Uterine smooth muscle cell (primary cell): ENCODE measurements around the gene SP7. TPM values are rescaled to one million over a fixed set of nuclear protein-coding genes. Genes with fewer than 3 reads are reported as not detected.

ENCODE experiments used
- total RNA-seq: library from RNA; depleted of rRNA; stranded (reverse); fragments of >200 nt; gene quantifications from 2 replicates; pipeline ENCODE4 v1.2.3, GENCODE V29; 2014

SP7 gene
- total RNA-seq, result 0.25 TPM in 1 of 2 replicates, not detected in the other

GRCh38 chr12:53336181-53336681, at the start of gene SP7:
Gene SP7, minus strand, starts transcription at chr12:53336354. Its CDS starts 708 bp downstream, at chr12:53335646.

DNA sequence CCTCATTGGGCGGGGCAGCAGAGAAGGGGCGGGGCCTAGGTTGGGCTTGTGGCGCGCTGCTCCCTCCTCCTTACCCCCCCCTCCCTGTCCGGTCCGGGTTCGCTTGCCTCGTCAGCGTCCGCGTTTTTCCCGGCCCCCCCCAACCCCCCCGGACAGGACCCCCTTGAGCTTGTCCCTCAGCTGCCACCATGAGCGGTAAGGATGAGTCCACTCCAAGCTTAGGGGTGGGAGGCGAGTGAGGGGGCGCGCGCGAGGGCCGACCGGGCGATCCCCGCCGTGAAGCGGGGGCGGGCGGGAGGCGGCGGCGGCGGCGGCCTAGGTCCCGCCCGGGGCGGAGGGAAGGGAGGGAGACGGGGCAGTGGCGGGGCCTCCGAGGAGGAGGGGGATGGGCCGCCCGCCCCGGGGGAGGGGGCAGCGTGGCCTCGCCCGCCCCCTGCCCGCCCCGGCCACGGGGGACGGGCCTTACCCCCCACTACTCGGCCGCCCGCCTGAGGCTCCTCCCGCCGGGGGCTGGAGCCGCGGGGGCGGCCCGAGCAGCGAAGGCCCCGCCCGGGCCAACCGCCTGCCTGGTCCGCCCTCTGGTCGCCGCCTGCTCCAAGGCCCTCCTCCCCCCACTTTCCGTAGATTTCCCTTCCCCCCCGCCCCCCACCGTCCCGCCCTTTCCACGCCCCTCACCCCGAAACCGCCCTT, 44.1 kb upstream of the SP7 start, which contains the start of gene SP1:
Gene SP1 (plus strand): TSS at position 73 of the 690 bp plus-strand sequence. CDS start 116 bp downstream, at position 189.

GRCh38 chr12:53299454-53300180, 36.5 kb downstream of the SP7 start, which contains the start of gene MYG1:
Gene MYG1, plus strand, starts transcription at chr12:53299695. Its CDS starts 43 bp downstream, at chr12:53299738.

DNA sequence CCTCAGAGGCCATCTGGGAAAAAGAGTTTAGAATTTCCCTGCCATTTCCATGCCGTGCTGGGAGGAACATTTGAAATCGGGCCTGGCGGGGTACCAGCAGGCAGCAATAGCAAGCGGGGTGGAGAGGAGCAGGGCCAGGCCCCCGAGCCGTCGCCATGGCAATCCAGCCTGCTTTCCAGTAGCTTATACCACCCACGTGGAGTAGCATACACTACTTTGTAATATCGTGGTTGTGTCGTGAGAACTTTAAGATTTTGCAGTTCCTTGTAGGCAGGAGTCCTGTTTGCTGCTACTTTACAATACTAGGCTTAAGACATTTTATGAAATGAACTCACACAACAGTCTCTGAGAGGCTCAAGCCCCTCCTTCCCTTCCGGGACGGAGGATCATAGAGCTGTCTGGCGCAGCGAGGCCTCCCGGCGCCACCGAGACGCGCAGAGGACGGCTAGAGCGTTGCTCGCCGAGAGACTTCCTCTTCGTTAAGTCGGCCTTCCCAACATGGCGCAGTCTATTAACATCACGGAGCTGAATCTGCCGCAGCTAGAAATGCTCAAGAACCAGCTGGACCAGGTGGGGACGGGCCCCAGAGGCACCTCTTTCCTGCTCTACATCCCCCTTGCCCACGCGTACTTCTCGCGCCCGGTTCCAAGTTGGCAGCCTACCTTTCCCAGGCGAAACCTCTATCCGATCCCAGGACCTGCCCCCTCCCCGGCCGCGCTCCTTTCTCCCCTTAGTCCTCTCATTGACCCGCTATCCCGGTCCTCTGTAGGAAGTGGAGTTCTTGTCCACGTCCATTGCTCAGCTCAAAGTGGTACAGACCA, 40.9 kb downstream of the SP7 start, which contains the start of gene PFDN5:
Gene PFDN5 (plus strand): TSS at position 473 of the 821 bp plus-strand sequence. CDS start 26 bp downstream, at position 499.

Other genes starting within 250 kb of the SP7 start
- 300 and 444 TPM in 2 replicates for gene IGFBP6, start 238.7 kb downstream of the SP7 start, total RNA-seq
- 0.33 TPM in 1 of 2 replicates, not detected in the other for gene SOAT2, start 232.9 kb downstream of the SP7 start, total RNA-seq
- gene ZNF740, start 155.6 kb downstream of the SP7 start, total RNA-seq, result 15.3 and 16.2 TPM in 2 replicates
- 9.0 and 11.0 TPM in 2 replicates for gene CSAD, start 155.4 kb downstream of the SP7 start, total RNA-seq
- 0.12 and 0.77 TPM in 2 replicates for gene ITGB7, start 129.1 kb downstream of the SP7 start, total RNA-seq
- gene RARG, start 104.1 kb downstream of the SP7 start, total RNA-seq, result 20.9 and 27.1 TPM in 2 replicates
- gene ESPL1, start 68.1 kb downstream of the SP7 start, total RNA-seq, result 4.2 and 13.4 TPM in 2 replicates
- 293 and 448 TPM in 2 replicates for gene PFDN5, start 40.8 kb downstream of the SP7 start, total RNA-seq
- gene MYG1, start 36.7 kb downstream of the SP7 start, total RNA-seq, result 45.6 and 58.9 TPM in 2 replicates
- gene AAAS, start 14.7 kb downstream of the SP7 start, total RNA-seq, result 44.6 and 56.0 TPM in 2 replicates
- 25.9 and 34.1 TPM in 2 replicates for gene SP1, start 43.8 kb upstream of the SP7 start, total RNA-seq
- not detected in 2 replicates for gene AMHR2, start 87.5 kb upstream of the SP7 start, total RNA-seq
- 25.2 and 26.2 TPM in 2 replicates for gene PRR13, start 105.4 kb upstream of the SP7 start, total RNA-seq
- 229 and 290 TPM in 2 replicates for gene PCBP2, start 115.7 kb upstream of the SP7 start, total RNA-seq
- 27.3 and 42.9 TPM in 2 replicates for gene MAP3K12, start 163.1 kb upstream of the SP7 start, total RNA-seq
- gene TARBP2, start 164.9 kb upstream of the SP7 start, total RNA-seq, result 46.6 and 60.2 TPM in 2 replicates
- not detected in 2 replicates for gene NPFF, start 171.1 kb upstream of the SP7 start, total RNA-seq